Stimulated activated CD4-positive, alpha-beta T cell treated with anti-CD3 and anti-CD28 coated beads, Interleukin-15, amount 100 ng/mL, for 24 hours (primary cell): ENCODE measurements around the gene MYEF2.

Source experiments
- DNase-seq: peaks from one replicate; pipeline ENCODE4 v3.0.0-alpha.2; 2020

Gene MYEF2

GRCh38 chr15:48143856-48144255 lies 34.2 kb downstream of the MYEF2 start:
- DNase-seq: no peak

GRCh38 chr15:48132874-48133273 lies 45.2 kb downstream of the MYEF2 start:
- DNase-seq: no peak

GRCh38 chr15:48131324-48131723 lies 46.8 kb downstream of the MYEF2 start:
- DNase-seq: no peak

GRCh38 chr15:48126667-48127355 lies 51.3 kb downstream of the MYEF2 start:
- no peak for DNase-seq

- DNase-seq: no peak
Measured at GRCh38 chr15:48121849-48122248, 56.2 kb downstream of the MYEF2 start.

- DNase-seq: no peak
Measured at GRCh38 chr15:48120745-48121144, 57.4 kb downstream of the MYEF2 start, which contains the start of gene SLC24A5. SLC24A5 (plus strand) TSS chr15:48120990; CDS start chr15:48121045, 55 bp downstream.

- DNase-seq: no peak
Measured at GRCh38 chr15:48119277-48119676, 58.8 kb downstream of the MYEF2 start.

- DNase-seq: peak; percentile 5
Measured at GRCh38 chr15:48112242-48112641, 65.9 kb downstream of the MYEF2 start.

- DNase-seq: no peak
Measured at GRCh38 chr15:48109856-48110531, 68.1 kb downstream of the MYEF2 start.

GRCh38 chr15:48109212-48109611 lies 68.9 kb downstream of the MYEF2 start:
- DNase-seq: no peak

GRCh38 chr15:48105936-48106335 lies 72.2 kb downstream of the MYEF2 start:
- no peak for DNase-seq

- DNase-seq: no peak
Measured at GRCh38 chr15:48103647-48104046, 74.4 kb downstream of the MYEF2 start.

- no peak for DNase-seq
Measured at GRCh38 chr15:48102167-48102566, 75.9 kb downstream of the MYEF2 start.

GRCh38 chr15:48101376-48101961 lies 76.6 kb downstream of the MYEF2 start:
- DNase-seq: no peak

GRCh38 chr15:48097264-48097663 lies 80.8 kb downstream of the MYEF2 start:
- DNase-seq: no peak

GRCh38 chr15:48096813-48097212 lies 81.3 kb downstream of the MYEF2 start:
- no peak for DNase-seq

- no peak for DNase-seq
Measured at GRCh38 chr15:48096355-48096786, 81.7 kb downstream of the MYEF2 start.

GRCh38 chr15:48091522-48091921 lies 86.6 kb downstream of the MYEF2 start:
- no peak for DNase-seq

- no peak for DNase-seq
Measured at GRCh38 chr15:48090666-48091065, 87.4 kb downstream of the MYEF2 start.

- DNase-seq: no peak
Measured at GRCh38 chr15:48090115-48090514, 88.0 kb downstream of the MYEF2 start.

GRCh38 chr15:48089702-48090101 lies 88.4 kb downstream of the MYEF2 start:
- DNase-seq: no peak

GRCh38 chr15:48087844-48088243 lies 90.3 kb downstream of the MYEF2 start:
- no peak for DNase-seq

- DNase-seq: no peak
Measured at GRCh38 chr15:48086576-48086975, 91.5 kb downstream of the MYEF2 start.

GRCh38 chr15:48086133-48086532 lies 92.0 kb downstream of the MYEF2 start:
- DNase-seq: no peak
